Body of pancreas (tissue), 4 donors: ENCODE data around the gene XRCC4.

Experiments
- POLR2A ChIP-seq, 3 donors: fragments of 450-650 bp; IDR thresholded peaks; one replicate each; pipeline ENCODE4 v1.6.1; 2016; ENCODE audit warnings: antibody characterized with exemption in 3 of 3, mild to moderate bottlenecking in 2 of 3
- TF ChIP-seq, protein P1 (sequence below), 7 experiments: fragments of 450-650 bp in 4 of 7; fragments of 200-600 bp in 3 of 7; sonication (generic) in 3 of 7; IDR thresholded peaks; one replicate each; pipeline ENCODE4 v1.5.1; 2016 to 2019; ENCODE audit warnings: antibody characterized with exemption in 7 of 7

DNA sequence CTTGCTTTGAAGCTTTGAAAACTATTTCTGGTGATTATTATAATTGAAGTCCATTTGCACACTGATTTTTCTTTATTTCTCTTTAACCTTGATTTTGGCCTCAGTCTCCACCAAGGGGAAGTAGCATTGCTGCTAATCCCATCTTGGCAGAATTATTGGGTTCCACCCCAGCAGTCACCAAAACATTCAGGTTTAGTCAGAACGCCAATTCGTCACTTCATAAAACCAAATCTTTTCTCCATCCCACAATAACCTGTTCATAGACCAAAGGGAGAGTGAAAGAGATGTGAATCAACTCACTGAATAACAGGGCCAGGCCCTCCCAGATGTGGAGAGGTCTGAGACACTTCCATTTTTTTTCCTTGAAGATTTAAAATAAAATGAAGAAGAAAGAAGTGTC is 299.1 kb downstream of the XRCC4 start:
- TF ChIP-seq POLR2A (IDR thresholded peaks at IDR 0.05), result no peak
- TF ChIP-seq, protein P1, sequence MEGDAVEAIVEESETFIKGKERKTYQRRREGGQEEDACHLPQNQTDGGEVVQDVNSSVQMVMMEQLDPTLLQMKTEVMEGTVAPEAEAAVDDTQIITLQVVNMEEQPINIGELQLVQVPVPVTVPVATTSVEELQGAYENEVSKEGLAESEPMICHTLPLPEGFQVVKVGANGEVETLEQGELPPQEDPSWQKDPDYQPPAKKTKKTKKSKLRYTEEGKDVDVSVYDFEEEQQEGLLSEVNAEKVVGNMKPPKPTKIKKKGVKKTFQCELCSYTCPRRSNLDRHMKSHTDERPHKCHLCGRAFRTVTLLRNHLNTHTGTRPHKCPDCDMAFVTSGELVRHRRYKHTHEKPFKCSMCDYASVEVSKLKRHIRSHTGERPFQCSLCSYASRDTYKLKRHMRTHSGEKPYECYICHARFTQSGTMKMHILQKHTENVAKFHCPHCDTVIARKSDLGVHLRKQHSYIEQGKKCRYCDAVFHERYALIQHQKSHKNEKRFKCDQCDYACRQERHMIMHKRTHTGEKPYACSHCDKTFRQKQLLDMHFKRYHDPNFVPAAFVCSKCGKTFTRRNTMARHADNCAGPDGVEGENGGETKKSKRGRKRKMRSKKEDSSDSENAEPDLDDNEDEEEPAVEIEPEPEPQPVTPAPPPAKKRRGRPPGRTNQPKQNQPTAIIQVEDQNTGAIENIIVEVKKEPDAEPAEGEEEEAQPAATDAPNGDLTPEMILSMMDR (IDR thresholded peaks at IDR 0.05), result no peak
